ENCODE measurements around the gene RP9.

RP9 gene

GRCh38 chr7:33089142-33089541 lies 20.1 kb downstream of the RP9 start:
- no peak overlapping the region for H4K91ac ChIP-seq (ENCODE audit: low read depth, low read length, poor library complexity)
- peak overlapping the region; percentile 48 for H4K8ac ChIP-seq (ENCODE audit: low read depth, low read length)
- no peak for DNase-seq (ENCODE audit: low spot score)
- H2BK120ac ChIP-seq (ENCODE audit: low read depth, low read length) = no peak overlapping the region
- no peak overlapping the region for H3K23ac ChIP-seq (ENCODE audit: low read depth, low read length, poor library complexity)
- no peak overlapping the region for H3K27ac ChIP-seq (replicated peaks; ENCODE audit: low read length)
- peaks cover 0 to 4% of the 10 kb centered on the region in 2 donors for H3K9me3 ChIP-seq (replicated peaks in 1 of 2; ENCODE audit: control insufficient read depth in 2 of 2, insufficient read depth in 1 of 2, low read depth in 1 of 2, low read length in 2 of 2)
- H2BK12ac ChIP-seq (ENCODE audit: low read length) = no peak overlapping the region
- H3K4me2 ChIP-seq (ENCODE audit: insufficient read depth, low read length, poor library complexity, severe bottlenecking) = no peak overlapping the region
- WGBS, 2 donors (ENCODE audit: extremely low coverage in 2 of 2, insufficient read length in 2 of 2, insufficient replicate concordance in 1 of 2) = no CpG with 5 or more reads among the region's 7 CpGs
- no peak overlapping the region for H3K9ac ChIP-seq (ENCODE audit: low read depth, low read length, poor library complexity)
- H2BK15ac ChIP-seq (ENCODE audit: low read length) = no peak overlapping the region
- H3K4me3 ChIP-seq (ENCODE audit: low read length in 2 of 2) = no peak overlapping the region
- H3K27me3 ChIP-seq (ENCODE audit: control insufficient read depth in 3 of 3, insufficient read depth in 3 of 3, low read depth in 1 of 3, low read length in 3 of 3) = no peaks in the 10 kb centered on the region
- H3K36me3 ChIP-seq (replicated peaks in 1 of 2; ENCODE audit: control insufficient read depth in 2 of 2, insufficient read depth in 2 of 2, low read length in 2 of 2) = peaks cover 6 to 13% of the 10 kb centered on the region in 2 donors
- H3K14ac ChIP-seq (ENCODE audit: low read length) = no peak overlapping the region
- no peak overlapping the region for H2AFZ ChIP-seq (ENCODE audit: low read length)
- no peaks in the 10 kb centered on the region for H3K4me1 ChIP-seq (ENCODE audit: control insufficient read depth in 2 of 2, insufficient read depth in 1 of 2, low read depth in 1 of 2, low read length in 2 of 2)
- H3K4ac ChIP-seq (ENCODE audit: low read length) = no peak overlapping the region
- no peak overlapping the region for H2BK5ac ChIP-seq (ENCODE audit: low read length)
- H3K18ac ChIP-seq (ENCODE audit: low read length) = no peak overlapping the region
- no peaks in the 10 kb centered on the region for H3K79me1 ChIP-seq (ENCODE audit: low read depth, low read length)
- no peak overlapping the region for H2AK5ac ChIP-seq (ENCODE audit: low read depth, low read length)

DNA sequence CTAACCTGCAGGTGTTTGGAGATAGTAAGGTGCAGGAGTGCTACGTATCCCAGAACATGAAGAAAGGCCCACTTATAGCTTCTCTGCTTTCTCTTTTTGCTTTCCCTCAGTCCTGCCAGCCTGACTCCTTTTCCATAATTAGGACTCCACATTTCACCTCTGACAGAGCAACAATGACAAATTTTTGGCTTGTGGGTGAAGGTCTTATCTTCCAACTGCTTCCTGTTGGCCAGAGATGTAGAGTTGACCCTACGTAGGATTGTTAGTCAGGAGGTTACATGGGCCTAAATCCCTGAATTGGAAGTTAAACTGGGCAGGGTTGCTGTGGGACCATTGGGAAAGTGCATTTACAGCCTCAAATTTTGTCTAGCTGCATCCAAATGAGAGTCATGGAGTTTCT lies 21.3 kb downstream of the RP9 start:
- H3K4me1 ChIP-seq (ENCODE audit: control insufficient read depth in 2 of 2, insufficient read depth in 1 of 2, low read depth in 1 of 2, low read length in 2 of 2) = no peaks in the 10 kb centered on the region
- no peak overlapping the region for H3K27ac ChIP-seq (replicated peaks; ENCODE audit: low read length)
- H2AFZ ChIP-seq (ENCODE audit: low read length) = no peak overlapping the region
- H3K4me2 ChIP-seq (ENCODE audit: insufficient read depth, low read length, poor library complexity, severe bottlenecking) = no peak overlapping the region
- no peak overlapping the region for H3K18ac ChIP-seq (ENCODE audit: low read length)
- DNase-seq (ENCODE audit: low spot score) = no peak
- H3K9ac ChIP-seq (ENCODE audit: low read depth, low read length, poor library complexity) = no peak overlapping the region
- H3K4me3 ChIP-seq (ENCODE audit: low read length in 2 of 2) = no peak overlapping the region
- no peak overlapping the region for H4K91ac ChIP-seq (ENCODE audit: low read depth, low read length, poor library complexity)
- no peak overlapping the region for H3K14ac ChIP-seq (ENCODE audit: low read length)
- H2AK5ac ChIP-seq (ENCODE audit: low read depth, low read length) = no peak overlapping the region
- peaks cover 0 to under 1% of the 10 kb centered on the region in 2 donors for H3K36me3 ChIP-seq (replicated peaks in 1 of 2; ENCODE audit: control insufficient read depth in 2 of 2, insufficient read depth in 2 of 2, low read length in 2 of 2)
- H2BK120ac ChIP-seq (ENCODE audit: low read depth, low read length) = no peak overlapping the region
- no peaks in the 10 kb centered on the region for H3K79me1 ChIP-seq (ENCODE audit: low read depth, low read length)
- H3K4ac ChIP-seq (ENCODE audit: low read length) = no peak overlapping the region
- no peak overlapping the region for H4K8ac ChIP-seq (ENCODE audit: low read depth, low read length)
- H2BK5ac ChIP-seq (ENCODE audit: low read length) = no peak overlapping the region
- peaks cover 0 to 4% of the 10 kb centered on the region in 2 donors for H3K9me3 ChIP-seq (replicated peaks in 1 of 2; ENCODE audit: control insufficient read depth in 2 of 2, insufficient read depth in 1 of 2, low read depth in 1 of 2, low read length in 2 of 2)
- no peak overlapping the region for H2BK15ac ChIP-seq (ENCODE audit: low read length)
- H3K27me3 ChIP-seq (ENCODE audit: control insufficient read depth in 3 of 3, insufficient read depth in 3 of 3, low read depth in 1 of 3, low read length in 3 of 3) = no peaks in the 10 kb centered on the region
- H3K23ac ChIP-seq (ENCODE audit: low read depth, low read length, poor library complexity) = no peak overlapping the region
- WGBS, 2 donors (ENCODE audit: extremely low coverage in 2 of 2, insufficient read length in 2 of 2, insufficient replicate concordance in 1 of 2) = no CpG with 5 or more reads among the region's 2 CpGs
- H2BK12ac ChIP-seq (ENCODE audit: low read length) = no peak overlapping the region

- no peak overlapping the region for H3K18ac ChIP-seq (ENCODE audit: low read length)
- no peaks in the 10 kb centered on the region for H3K27me3 ChIP-seq (ENCODE audit: control insufficient read depth in 3 of 3, insufficient read depth in 3 of 3, low read depth in 1 of 3, low read length in 3 of 3)
- no peak overlapping the region for H3K4ac ChIP-seq (ENCODE audit: low read length)
- no peak overlapping the region for H2BK5ac ChIP-seq (ENCODE audit: low read length)
- H3K9ac ChIP-seq (ENCODE audit: low read depth, low read length, poor library complexity) = no peak overlapping the region
- H3K23ac ChIP-seq (ENCODE audit: low read depth, low read length, poor library complexity) = no peak overlapping the region
- H3K14ac ChIP-seq (ENCODE audit: low read length) = no peak overlapping the region
- no peak overlapping the region for H2AK5ac ChIP-seq (ENCODE audit: low read depth, low read length)
- H2BK120ac ChIP-seq (ENCODE audit: low read depth, low read length) = no peak overlapping the region
- no peak overlapping the region for H4K91ac ChIP-seq (ENCODE audit: low read depth, low read length, poor library complexity)
- H2BK12ac ChIP-seq (ENCODE audit: low read length) = no peak overlapping the region
- H3K36me3 ChIP-seq (replicated peaks in 1 of 2; ENCODE audit: control insufficient read depth in 2 of 2, insufficient read depth in 2 of 2, low read length in 2 of 2) = no peaks in the 10 kb centered on the region
- H2BK15ac ChIP-seq (ENCODE audit: low read length) = no peak overlapping the region
- H3K9me3 ChIP-seq (replicated peaks in 1 of 2; ENCODE audit: control insufficient read depth in 2 of 2, insufficient read depth in 1 of 2, low read depth in 1 of 2, low read length in 2 of 2) = peaks cover 0 to 4% of the 10 kb centered on the region in 2 donors
- no peak overlapping the region for H2AFZ ChIP-seq (ENCODE audit: low read length)
- no peak overlapping the region for H3K4me2 ChIP-seq (ENCODE audit: insufficient read depth, low read length, poor library complexity, severe bottlenecking)
- H3K4me3 ChIP-seq (ENCODE audit: low read length in 2 of 2) = no peak overlapping the region
- H3K4me1 ChIP-seq (ENCODE audit: control insufficient read depth in 2 of 2, insufficient read depth in 1 of 2, low read depth in 1 of 2, low read length in 2 of 2) = no peaks in the 10 kb centered on the region
- no peak for DNase-seq (ENCODE audit: low spot score)
- H4K8ac ChIP-seq (ENCODE audit: low read depth, low read length) = no peak overlapping the region
- no CpG with 5 or more reads among the region's 2 CpGs for WGBS, 2 donors (ENCODE audit: extremely low coverage in 2 of 2, insufficient read length in 2 of 2, insufficient replicate concordance in 1 of 2)
- H3K79me1 ChIP-seq (ENCODE audit: low read depth, low read length) = no peaks in the 10 kb centered on the region
- H3K27ac ChIP-seq (replicated peaks; ENCODE audit: low read length) = no peak overlapping the region
These were observed 21.8 kb downstream of the RP9 start for GRCh38 chr7:33087356-33087755.

DNA sequence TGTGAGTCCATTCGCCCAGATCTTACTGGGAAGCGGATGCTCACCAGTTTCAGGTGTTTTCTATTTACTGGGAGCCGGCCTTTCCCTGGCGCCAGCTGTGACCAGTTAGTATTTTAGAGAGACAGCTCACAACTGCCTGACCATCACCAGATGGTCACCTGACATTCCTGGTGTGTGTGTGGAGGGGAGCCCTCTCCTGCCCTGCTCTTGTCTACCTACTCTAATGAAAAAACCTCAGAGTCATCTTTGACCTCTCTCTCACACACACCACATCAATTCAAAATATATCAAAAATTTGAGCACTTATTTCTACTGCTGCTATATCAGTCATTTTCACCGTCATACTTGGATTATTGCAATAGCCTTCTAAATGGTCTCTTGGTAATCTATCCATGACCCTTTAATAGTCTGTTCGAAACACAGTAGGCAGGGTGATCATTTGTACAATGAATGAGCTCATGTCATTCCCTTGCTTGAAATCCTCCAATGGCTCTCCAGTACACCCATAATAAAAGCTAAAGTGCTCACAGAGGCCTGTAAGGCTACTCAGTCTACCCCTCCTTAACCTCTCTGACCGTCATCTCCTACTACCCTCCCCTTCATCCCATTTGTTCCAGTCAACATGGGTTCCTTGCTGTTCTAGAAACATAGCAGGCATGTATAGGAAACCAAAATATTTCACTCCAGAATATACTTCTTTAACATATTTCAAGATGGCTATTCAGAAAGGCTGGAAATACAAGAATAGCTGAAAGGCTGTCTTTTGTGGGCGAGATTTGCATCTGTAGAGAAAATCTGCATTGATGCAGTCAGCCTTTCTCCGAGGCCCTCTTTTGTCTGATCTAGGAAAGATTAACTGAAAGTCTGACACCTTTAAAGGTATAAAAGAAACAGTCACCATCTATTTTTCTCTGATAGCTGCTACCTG lies 29.2 kb downstream of the RP9 start:
- no peak overlapping the region for H2BK120ac ChIP-seq (ENCODE audit: low read depth, low read length)
- no peak overlapping the region for H3K4me3 ChIP-seq (ENCODE audit: low read length in 2 of 2)
- no peak overlapping the region for H4K91ac ChIP-seq (ENCODE audit: low read depth, low read length, poor library complexity)
- H3K4me2 ChIP-seq (ENCODE audit: insufficient read depth, low read length, poor library complexity, severe bottlenecking) = no peak overlapping the region
- no peak overlapping the region for H4K8ac ChIP-seq (ENCODE audit: low read depth, low read length)
- H3K23ac ChIP-seq (ENCODE audit: low read depth, low read length, poor library complexity) = no peak overlapping the region
- H3K18ac ChIP-seq (ENCODE audit: low read length) = no peak overlapping the region
- no peaks in the 10 kb centered on the region for H3K36me3 ChIP-seq (replicated peaks in 1 of 2; ENCODE audit: control insufficient read depth in 2 of 2, insufficient read depth in 2 of 2, low read length in 2 of 2)
- H2BK5ac ChIP-seq (ENCODE audit: low read length) = no peak overlapping the region
- H3K27me3 ChIP-seq (ENCODE audit: control insufficient read depth in 3 of 3, insufficient read depth in 3 of 3, low read depth in 1 of 3, low read length in 3 of 3) = peaks cover 0 to 14% (median 0%) of the 10 kb centered on the region in 3 experiments
- no peak overlapping the region for H2BK12ac ChIP-seq (ENCODE audit: low read length)
- WGBS, 2 donors (ENCODE audit: extremely low coverage in 2 of 2, insufficient read length in 2 of 2, insufficient replicate concordance in 1 of 2) = 100% methylated on average over 1 of the region's 9 CpGs; no CpG with 5 or more reads in 1 of the 2 donors
- no peak overlapping the region for H2BK15ac ChIP-seq (ENCODE audit: low read length)
- no peaks in the 10 kb centered on the region for H3K4me1 ChIP-seq (ENCODE audit: control insufficient read depth in 2 of 2, insufficient read depth in 1 of 2, low read depth in 1 of 2, low read length in 2 of 2)
- no peak overlapping the region for H3K4ac ChIP-seq (ENCODE audit: low read length)
- H3K14ac ChIP-seq (ENCODE audit: low read length) = no peak overlapping the region
- no peaks in the 10 kb centered on the region for H3K9me3 ChIP-seq (replicated peaks in 1 of 2; ENCODE audit: control insufficient read depth in 2 of 2, insufficient read depth in 1 of 2, low read depth in 1 of 2, low read length in 2 of 2)
- no peak for DNase-seq (ENCODE audit: low spot score)
- no peak overlapping the region for H2AK5ac ChIP-seq (ENCODE audit: low read depth, low read length)
- no peaks in the 10 kb centered on the region for H3K79me1 ChIP-seq (ENCODE audit: low read depth, low read length)
- H2AFZ ChIP-seq (ENCODE audit: low read length) = no peak overlapping the region
- no peak overlapping the region for H3K9ac ChIP-seq (ENCODE audit: low read depth, low read length, poor library complexity)
- no peak overlapping the region for H3K27ac ChIP-seq (replicated peaks; ENCODE audit: low read length)
